Measurements from ENCODE around the gene SPATA2. TPM values are rescaled to one million over a fixed set of nuclear protein-coding genes. Genes with fewer than 3 reads are reported as not detected.
A peak's percentile ranks its signal among the peaks of the same experiment; 100 is the strongest.
"Not testable (repeated sequence)": the region's sequence is repeated elsewhere in the genome, so short reads cannot be mapped to it uniquely, and the experiment has no call there.

SPATA2 gene
- total RNA-seq, 1 donor from 2014 or later, result 0.96 TPM

- DNase-seq (ENCODE audit: low spot score), result no peak
These were observed 29.6 kb downstream of the SPATA2 start for GRCh38 chr20:49885558-49886332.

- DNase-seq (ENCODE audit: low spot score), result no peak
These were observed 32.0 kb downstream of the SPATA2 start for GRCh38 chr20:49883246-49883802.

GRCh38 chr20:49882171-49882970 lies 33.0 kb downstream of the SPATA2 start:
- no peak for DNase-seq (ENCODE audit: low spot score)

GRCh38 chr20:49880724-49881445 lies 34.4 kb downstream of the SPATA2 start:
- no peak for DNase-seq (ENCODE audit: low spot score)

- DNase-seq (ENCODE audit: low spot score), result no peak
These were observed 35.2 kb downstream of the SPATA2 start for GRCh38 chr20:49880177-49880576.

GRCh38 chr20:49878977-49879376 lies 36.4 kb downstream of the SPATA2 start:
- no peak for DNase-seq (ENCODE audit: low spot score)

GRCh38 chr20:49877386-49877921 lies 37.9 kb downstream of the SPATA2 start:
- no peak for DNase-seq (ENCODE audit: low spot score)

- DNase-seq (ENCODE audit: low spot score), result no peak
These were observed 40.6 kb downstream of the SPATA2 start for GRCh38 chr20:49874696-49875095.

GRCh38 chr20:49872056-49872455 lies 43.3 kb downstream of the SPATA2 start:
- no peak for DNase-seq (ENCODE audit: low spot score)

- no peak for DNase-seq (ENCODE audit: low spot score)
These were observed 43.9 kb downstream of the SPATA2 start for GRCh38 chr20:49871391-49871948.

- no peak for DNase-seq (ENCODE audit: low spot score)
These were observed 45.1 kb downstream of the SPATA2 start for GRCh38 chr20:49870261-49870660.

- no peak for DNase-seq (ENCODE audit: low spot score)
These were observed 46.4 kb downstream of the SPATA2 start for GRCh38 chr20:49868964-49869363.

GRCh38 chr20:49868538-49868937 lies 46.8 kb downstream of the SPATA2 start:
- no peak for DNase-seq (ENCODE audit: low spot score)

GRCh38 chr20:49867453-49868215 lies 47.7 kb downstream of the SPATA2 start:
- DNase-seq (ENCODE audit: low spot score), result no peak

GRCh38 chr20:49866051-49866450 lies 49.3 kb downstream of the SPATA2 start:
- DNase-seq (ENCODE audit: low spot score), result peak; percentile 86

GRCh38 chr20:49865559-49865958 lies 49.8 kb downstream of the SPATA2 start:
- DNase-seq (ENCODE audit: low spot score), result no peak

GRCh38 chr20:49863666-49864065 lies 51.7 kb downstream of the SPATA2 start:
- no peak for DNase-seq (ENCODE audit: low spot score)

- DNase-seq (ENCODE audit: low spot score), result no peak
These were observed 52.6 kb downstream of the SPATA2 start for GRCh38 chr20:49862607-49863200.

GRCh38 chr20:49861232-49861631 lies 54.1 kb downstream of the SPATA2 start:
- DNase-seq (ENCODE audit: low spot score), result not testable (repeated sequence)

- DNase-seq (ENCODE audit: low spot score), result no peak
These were observed 55.5 kb downstream of the SPATA2 start for GRCh38 chr20:49859807-49860206.
